Measurements from ENCODE around the gene BSND.

The BSND gene

GRCh38 chr1:54975356-54976108 is 23.2 kb upstream of the BSND start:
- no peak for DNase-seq

- peak in 1 of 56 donors; percentile 20 for DNase-seq
These were observed 22.0 kb upstream of the BSND start for GRCh38 chr1:54976747-54977146.

GRCh38 chr1:54977533-54978297 is 21.0 kb upstream of the BSND start:
- no peak for DNase-seq

GRCh38 chr1:54978528-54979326 is 20.0 kb upstream of the BSND start:
- DNase-seq = no peak

- no peak for DNase-seq
These were observed 19.3 kb upstream of the BSND start for GRCh38 chr1:54979327-54979891.

- DNase-seq = no peak
These were observed 18.6 kb upstream of the BSND start for GRCh38 chr1:54980046-54980527.

GRCh38 chr1:54980528-54981241 is 18.0 kb upstream of the BSND start, which contains the start of gene TMEM61:
TSS of gene TMEM61 (plus strand) at chr1:54980628. CDS start at chr1:54981066, 438 bp downstream.
- DNase-seq = no peak

- no peak for DNase-seq
These were observed 17.3 kb upstream of the BSND start for GRCh38 chr1:54981466-54981865.

GRCh38 chr1:54982739-54983138 is 16.0 kb upstream of the BSND start:
- no peak for DNase-seq

- no peak for DNase-seq
These were observed 14.4 kb upstream of the BSND start for GRCh38 chr1:54984131-54984842.

GRCh38 chr1:54985556-54985955 is 13.2 kb upstream of the BSND start:
- no peak for DNase-seq

- DNase-seq = no peak
These were observed 12.7 kb upstream of the BSND start for GRCh38 chr1:54986025-54986424.

GRCh38 chr1:54986533-54986932 is 12.2 kb upstream of the BSND start:
- no peak for DNase-seq

GRCh38 chr1:54987427-54987826 is 11.3 kb upstream of the BSND start:
- no peak for DNase-seq

- DNase-seq = no peak
These were observed 10.6 kb upstream of the BSND start for GRCh38 chr1:54987919-54988705.

- DNase-seq = no peak
These were observed 9.8 kb upstream of the BSND start for GRCh38 chr1:54988975-54989374.

- DNase-seq = no peak
These were observed 9.3 kb upstream of the BSND start for GRCh38 chr1:54989473-54989872.

- no peak for DNase-seq
These were observed 8.5 kb upstream of the BSND start for GRCh38 chr1:54989968-54990810.
